Liver (tissue), 9 donors: ENCODE results near the gene GPR15LG. TPM values are rescaled to one million over a fixed set of nuclear protein-coding genes. Genes with fewer than 3 reads are reported as not detected.

Source experiments
- DNase-seq: peaks from one replicate; pipeline ENCODE4 v3.0.0-alpha.2; 2017; ENCODE audit warnings: low spot score
- H3K27ac ChIP-seq, 2 donors: one replicate each; pipeline ENCODE4 v1.7.0; 2013; ENCODE audit warnings: inconsistent platforms in 2 of 2, low read length in 2 of 2, control low read depth in 1 of 2, low read depth in 1 of 2, mild to moderate bottlenecking in 1 of 2
- H3K27me3 ChIP-seq, 4 donors: one replicate each; pipeline versions ENCODE4 v1.6.1 to v1.7.0; 2013; ENCODE audit warnings: low read length in 3 of 4, inconsistent platforms in 1 of 4, mild to moderate bottlenecking in 1 of 4, moderate library complexity in 1 of 4; ENCODE audit not compliant: control insufficient read depth in 4 of 4, insufficient read depth in 4 of 4
- H3K36me3 ChIP-seq, 4 donors: one replicate each; pipeline versions ENCODE4 v1.6.1 to v1.7.0; 2013; ENCODE audit warnings: low read length in 3 of 4, mild to moderate bottlenecking in 3 of 4, low read depth in 1 of 4, moderate library complexity in 1 of 4; ENCODE audit not compliant: control insufficient read depth in 4 of 4, insufficient read depth in 3 of 4
- H3K4me1 ChIP-seq, 4 donors: one replicate each; pipeline versions ENCODE4 v1.6.1 to v1.7.0; 2013; ENCODE audit warnings: low read length in 3 of 4, mild to moderate bottlenecking in 3 of 4, moderate library complexity in 1 of 4; ENCODE audit not compliant: control insufficient read depth in 4 of 4, insufficient read depth in 4 of 4
- H3K4me3 ChIP-seq, 3 donors: one replicate each; pipeline versions ENCODE4 v1.6.1 to v1.7.0; 2013; ENCODE audit warnings: low read length in 3 of 3, control low read depth in 1 of 3, low read depth in 1 of 3, mild to moderate bottlenecking in 1 of 3
- H3K9ac ChIP-seq, 2 donors: one replicate each; pipeline ENCODE4 v1.7.0; 2013; ENCODE audit warnings: low read length in 2 of 2, mild to moderate bottlenecking in 2 of 2, moderate library complexity in 2 of 2, control low read depth in 1 of 2, low read depth in 1 of 2
- H3K9me3 ChIP-seq, 4 donors: one replicate each; pipeline versions ENCODE4 v1.6.1 to v1.7.0; 2013; ENCODE audit warnings: low read length in 3 of 4; ENCODE audit not compliant: control insufficient read depth in 4 of 4
- ATF3 ChIP-seq: IDR thresholded peaks from 2 replicates; pipeline ENCODE4 v1.6.1; 2016; ENCODE audit warnings: antibody characterized with exemption
- EGR1 ChIP-seq, 2 donors: IDR thresholded peaks; 2 replicates each; pipeline ENCODE4 v1.6.1; 2016 to 2018; ENCODE audit warnings: antibody characterized with exemption in 2 of 2, low read depth in 2 of 2
- FOXA1 ChIP-seq: IDR thresholded peaks from 2 replicates; pipeline ENCODE4 v1.6.1; 2016; ENCODE audit warnings: antibody characterized with exemption
- FOXA2 ChIP-seq: IDR thresholded peaks from 2 replicates; pipeline ENCODE4 v1.6.1; 2016; ENCODE audit warnings: antibody characterized with exemption
- GABPA ChIP-seq, 2 donors: IDR thresholded peaks in 1 of 2; conservative IDR thresholded peaks in 1 of 2; 2 replicates each; pipeline ENCODE4 v1.6.1; 2016; ENCODE audit warnings: antibody characterized with exemption in 2 of 2, mild to moderate bottlenecking in 1 of 2, moderate library complexity in 1 of 2
- HNF4A ChIP-seq, 2 donors: conservative IDR thresholded peaks; 2 replicates each; pipeline ENCODE4 v1.6.1; 2016; ENCODE audit warnings: antibody characterized with exemption in 2 of 2, mild to moderate bottlenecking in 2 of 2
- HNF4G ChIP-seq: IDR thresholded peaks from 2 replicates; pipeline ENCODE4 v1.6.1; 2016; ENCODE audit warnings: antibody characterized with exemption
- JUND ChIP-seq, 2 donors: IDR thresholded peaks; 2 replicates each; pipeline ENCODE4 v1.6.1; 2016; ENCODE audit warnings: antibody characterized with exemption in 2 of 2
- NR2F2 ChIP-seq: IDR thresholded peaks from 2 replicates; pipeline ENCODE4 v1.6.1; 2016; ENCODE audit warnings: antibody characterized with exemption
- RAD21 ChIP-seq, 2 donors: IDR thresholded peaks; 2 replicates each; pipeline ENCODE4 v1.6.1; 2016; ENCODE audit warnings: antibody characterized with exemption in 2 of 2, mild to moderate bottlenecking in 2 of 2
- RXRA ChIP-seq, 2 donors: IDR thresholded peaks; 2 replicates each; pipeline ENCODE4 v1.6.1; 2017 to 2018; ENCODE audit warnings: antibody characterized with exemption in 2 of 2, mild to moderate bottlenecking in 1 of 2
- SP1 ChIP-seq: IDR thresholded peaks from 2 replicates; pipeline ENCODE4 v1.6.1; 2018; ENCODE audit warnings: antibody characterized with exemption, mild to moderate bottlenecking
- TAF1 ChIP-seq: conservative IDR thresholded peaks from 2 replicates; pipeline ENCODE4 v1.6.1; 2016; ENCODE audit warnings: antibody characterized with exemption, mild to moderate bottlenecking
- YY1 ChIP-seq: IDR thresholded peaks from 2 replicates; pipeline ENCODE4 v1.6.1; 2016; ENCODE audit warnings: antibody characterized with exemption, mild to moderate bottlenecking
- WGBS: extraction: QIAGEN DNeasy Blood & Tissue Kit; methylation state at CpG from one replicate; pipeline ENCODE4 v1.1.7; 2013; 5-methylcytosine and 5-hydroxymethylcytosine counted together
- polyA plus RNA-seq, 2 donors: library from polyadenylated mRNA; stranded (reverse) in 1 of 2; unstranded in 1 of 2; fragments of 200-250 nt in 1 of 2; fragments of >200 nt in 1 of 2; fragmentation: Nextera tagmentation in 1 of 2; extraction: Ambion mirVana in 1 of 2; gene quantifications; one replicate each; pipeline versions ENCODE4 v1.2.1 to v1.2.3, GENCODE V29; 2013 to 2015
- total RNA-seq, 2 donors: library from RNA; depleted of rRNA; stranded (reverse); fragments of >200 nt; gene quantifications; one replicate each; pipeline ENCODE4 v1.2.3, GENCODE V29; 2014
- TF ChIP-seq, protein P1 (sequence below): IDR thresholded peaks from 2 replicates; pipeline ENCODE4 v1.6.1; 2016; ENCODE audit warnings: antibody characterized with exemption
- TF ChIP-seq, protein P2 (sequence below): IDR thresholded peaks from 2 replicates; pipeline ENCODE4 v1.6.1; 2016; ENCODE audit warnings: antibody characterized with exemption, mild to moderate bottlenecking
- TF ChIP-seq, protein P3 (sequence below): fragments of 150-350 bp; IDR thresholded peaks from 2 replicates; pipeline ENCODE4 v1.5.1; 2017; ENCODE audit warnings: improper control_type of control experiment, low read depth, low read length; ENCODE audit not compliant: missing input control
- TF ChIP-seq, protein P4 (sequence below): IDR thresholded peaks from 2 replicates; pipeline ENCODE4 v1.6.1; 2016; ENCODE audit warnings: antibody characterized with exemption
- donor health status: healthy.
- donor health status: healthy.
- donor health status: healthy.
- donor health status: healthy.
- donor health status: healthy.

GPR15LG gene
- total and polyA plus RNA-seq, 4 donors = not detected

- H3K36me3 ChIP-seq = no peaks in the 10 kb centered on the region
- no peak for DNase-seq
- no peak for TF ChIP-seq FOXA2
- TF ChIP-seq RAD21 (IDR thresholded peaks at IDR 0.05) = no peak
- TF ChIP-seq, protein P1, sequence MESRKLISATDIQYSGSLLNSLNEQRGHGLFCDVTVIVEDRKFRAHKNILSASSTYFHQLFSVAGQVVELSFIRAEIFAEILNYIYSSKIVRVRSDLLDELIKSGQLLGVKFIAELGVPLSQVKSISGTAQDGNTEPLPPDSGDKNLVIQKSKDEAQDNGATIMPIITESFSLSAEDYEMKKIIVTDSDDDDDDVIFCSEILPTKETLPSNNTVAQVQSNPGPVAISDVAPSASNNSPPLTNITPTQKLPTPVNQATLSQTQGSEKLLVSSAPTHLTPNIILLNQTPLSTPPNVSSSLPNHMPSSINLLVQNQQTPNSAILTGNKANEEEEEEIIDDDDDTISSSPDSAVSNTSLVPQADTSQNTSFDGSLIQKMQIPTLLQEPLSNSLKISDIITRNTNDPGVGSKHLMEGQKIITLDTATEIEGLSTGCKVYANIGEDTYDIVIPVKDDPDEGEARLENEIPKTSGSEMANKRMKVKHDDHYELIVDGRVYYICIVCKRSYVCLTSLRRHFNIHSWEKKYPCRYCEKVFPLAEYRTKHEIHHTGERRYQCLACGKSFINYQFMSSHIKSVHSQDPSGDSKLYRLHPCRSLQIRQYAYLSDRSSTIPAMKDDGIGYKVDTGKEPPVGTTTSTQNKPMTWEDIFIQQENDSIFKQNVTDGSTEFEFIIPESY = no peak
- TF ChIP-seq, protein P2, sequence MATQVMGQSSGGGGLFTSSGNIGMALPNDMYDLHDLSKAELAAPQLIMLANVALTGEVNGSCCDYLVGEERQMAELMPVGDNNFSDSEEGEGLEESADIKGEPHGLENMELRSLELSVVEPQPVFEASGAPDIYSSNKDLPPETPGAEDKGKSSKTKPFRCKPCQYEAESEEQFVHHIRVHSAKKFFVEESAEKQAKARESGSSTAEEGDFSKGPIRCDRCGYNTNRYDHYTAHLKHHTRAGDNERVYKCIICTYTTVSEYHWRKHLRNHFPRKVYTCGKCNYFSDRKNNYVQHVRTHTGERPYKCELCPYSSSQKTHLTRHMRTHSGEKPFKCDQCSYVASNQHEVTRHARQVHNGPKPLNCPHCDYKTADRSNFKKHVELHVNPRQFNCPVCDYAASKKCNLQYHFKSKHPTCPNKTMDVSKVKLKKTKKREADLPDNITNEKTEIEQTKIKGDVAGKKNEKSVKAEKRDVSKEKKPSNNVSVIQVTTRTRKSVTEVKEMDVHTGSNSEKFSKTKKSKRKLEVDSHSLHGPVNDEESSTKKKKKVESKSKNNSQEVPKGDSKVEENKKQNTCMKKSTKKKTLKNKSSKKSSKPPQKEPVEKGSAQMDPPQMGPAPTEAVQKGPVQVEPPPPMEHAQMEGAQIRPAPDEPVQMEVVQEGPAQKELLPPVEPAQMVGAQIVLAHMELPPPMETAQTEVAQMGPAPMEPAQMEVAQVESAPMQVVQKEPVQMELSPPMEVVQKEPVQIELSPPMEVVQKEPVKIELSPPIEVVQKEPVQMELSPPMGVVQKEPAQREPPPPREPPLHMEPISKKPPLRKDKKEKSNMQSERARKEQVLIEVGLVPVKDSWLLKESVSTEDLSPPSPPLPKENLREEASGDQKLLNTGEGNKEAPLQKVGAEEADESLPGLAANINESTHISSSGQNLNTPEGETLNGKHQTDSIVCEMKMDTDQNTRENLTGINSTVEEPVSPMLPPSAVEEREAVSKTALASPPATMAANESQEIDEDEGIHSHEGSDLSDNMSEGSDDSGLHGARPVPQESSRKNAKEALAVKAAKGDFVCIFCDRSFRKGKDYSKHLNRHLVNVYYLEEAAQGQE = no peak
- no peak for TF ChIP-seq GABPA (IDR thresholded peaks at IDR 0.05 in 1 of 2, conservative IDR thresholded peaks at IDR 0.05 in 1 of 2)
- no peak for TF ChIP-seq JUND (IDR thresholded peaks at IDR 0.05)
- TF ChIP-seq, protein P3, sequence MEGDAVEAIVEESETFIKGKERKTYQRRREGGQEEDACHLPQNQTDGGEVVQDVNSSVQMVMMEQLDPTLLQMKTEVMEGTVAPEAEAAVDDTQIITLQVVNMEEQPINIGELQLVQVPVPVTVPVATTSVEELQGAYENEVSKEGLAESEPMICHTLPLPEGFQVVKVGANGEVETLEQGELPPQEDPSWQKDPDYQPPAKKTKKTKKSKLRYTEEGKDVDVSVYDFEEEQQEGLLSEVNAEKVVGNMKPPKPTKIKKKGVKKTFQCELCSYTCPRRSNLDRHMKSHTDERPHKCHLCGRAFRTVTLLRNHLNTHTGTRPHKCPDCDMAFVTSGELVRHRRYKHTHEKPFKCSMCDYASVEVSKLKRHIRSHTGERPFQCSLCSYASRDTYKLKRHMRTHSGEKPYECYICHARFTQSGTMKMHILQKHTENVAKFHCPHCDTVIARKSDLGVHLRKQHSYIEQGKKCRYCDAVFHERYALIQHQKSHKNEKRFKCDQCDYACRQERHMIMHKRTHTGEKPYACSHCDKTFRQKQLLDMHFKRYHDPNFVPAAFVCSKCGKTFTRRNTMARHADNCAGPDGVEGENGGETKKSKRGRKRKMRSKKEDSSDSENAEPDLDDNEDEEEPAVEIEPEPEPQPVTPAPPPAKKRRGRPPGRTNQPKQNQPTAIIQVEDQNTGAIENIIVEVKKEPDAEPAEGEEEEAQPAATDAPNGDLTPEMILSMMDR = no peak
- TF ChIP-seq HNF4A (conservative IDR thresholded peaks at IDR 0.05) = no peak
- no peak for TF ChIP-seq EGR1 (IDR thresholded peaks at IDR 0.05; ENCODE audit: low read depth in 2 of 2)
- no peak for TF ChIP-seq RXRA (IDR thresholded peaks at IDR 0.05)
- TF ChIP-seq SP1 = no peak
- TF ChIP-seq, protein P4, sequence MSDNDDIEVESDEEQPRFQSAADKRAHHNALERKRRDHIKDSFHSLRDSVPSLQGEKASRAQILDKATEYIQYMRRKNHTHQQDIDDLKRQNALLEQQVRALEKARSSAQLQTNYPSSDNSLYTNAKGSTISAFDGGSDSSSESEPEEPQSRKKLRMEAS = no peak
- TF ChIP-seq NR2F2 = no peak
- no peak for TF ChIP-seq FOXA1
- no peak for TF ChIP-seq ATF3
- TF ChIP-seq YY1 = no peak
- TF ChIP-seq TAF1 = no peak
- TF ChIP-seq HNF4G = no peak
- no peak overlapping the region for H3K4me3 ChIP-seq
- WGBS = 76% methylated on average over 25 of the region's 25 CpGs
- H3K27ac ChIP-seq = no peak overlapping the region
- H3K9ac ChIP-seq = no peak overlapping the region
- H3K27me3 ChIP-seq = no peaks in the 10 kb centered on the region
- no peaks in the 10 kb centered on the region for H3K9me3 ChIP-seq
- no peaks in the 10 kb centered on the region for H3K4me1 ChIP-seq
These were observed 40.5 kb downstream of the GPR15LG start for GRCh38 chr10:84214046-84214572.
